GM12801 (cell line): ENCODE data around the gene MAPK8.

ENCODE experiments used
- TF ChIP-seq, protein P1 (sequence below): IDR thresholded peaks from one replicate; pipeline ENCODE4 v1.5.1; 2011; ENCODE audit warnings: control low read depth; ENCODE audit not compliant: insufficient read length; ENCODE audit errors: extremely low read depth

MAPK8 gene

GRCh38 chr10:48440771-48441170, 134.3 kb downstream of the MAPK8 start:
- TF ChIP-seq, protein P1, sequence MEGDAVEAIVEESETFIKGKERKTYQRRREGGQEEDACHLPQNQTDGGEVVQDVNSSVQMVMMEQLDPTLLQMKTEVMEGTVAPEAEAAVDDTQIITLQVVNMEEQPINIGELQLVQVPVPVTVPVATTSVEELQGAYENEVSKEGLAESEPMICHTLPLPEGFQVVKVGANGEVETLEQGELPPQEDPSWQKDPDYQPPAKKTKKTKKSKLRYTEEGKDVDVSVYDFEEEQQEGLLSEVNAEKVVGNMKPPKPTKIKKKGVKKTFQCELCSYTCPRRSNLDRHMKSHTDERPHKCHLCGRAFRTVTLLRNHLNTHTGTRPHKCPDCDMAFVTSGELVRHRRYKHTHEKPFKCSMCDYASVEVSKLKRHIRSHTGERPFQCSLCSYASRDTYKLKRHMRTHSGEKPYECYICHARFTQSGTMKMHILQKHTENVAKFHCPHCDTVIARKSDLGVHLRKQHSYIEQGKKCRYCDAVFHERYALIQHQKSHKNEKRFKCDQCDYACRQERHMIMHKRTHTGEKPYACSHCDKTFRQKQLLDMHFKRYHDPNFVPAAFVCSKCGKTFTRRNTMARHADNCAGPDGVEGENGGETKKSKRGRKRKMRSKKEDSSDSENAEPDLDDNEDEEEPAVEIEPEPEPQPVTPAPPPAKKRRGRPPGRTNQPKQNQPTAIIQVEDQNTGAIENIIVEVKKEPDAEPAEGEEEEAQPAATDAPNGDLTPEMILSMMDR, result no peak

GRCh38 chr10:48442090-48442808, 135.8 kb downstream of the MAPK8 start:
- TF ChIP-seq, protein P1, result no peak

- TF ChIP-seq, protein P1, result no peak
Observed at GRCh38 chr10:48442809-48443177, 136.3 kb downstream of the MAPK8 start.

- TF ChIP-seq, protein P1, result no peak
Observed at GRCh38 chr10:48444266-48444665, 137.8 kb downstream of the MAPK8 start.

- TF ChIP-seq, protein P1, result no peak
Observed at GRCh38 chr10:48444861-48445841, 138.7 kb downstream of the MAPK8 start.

DNA sequence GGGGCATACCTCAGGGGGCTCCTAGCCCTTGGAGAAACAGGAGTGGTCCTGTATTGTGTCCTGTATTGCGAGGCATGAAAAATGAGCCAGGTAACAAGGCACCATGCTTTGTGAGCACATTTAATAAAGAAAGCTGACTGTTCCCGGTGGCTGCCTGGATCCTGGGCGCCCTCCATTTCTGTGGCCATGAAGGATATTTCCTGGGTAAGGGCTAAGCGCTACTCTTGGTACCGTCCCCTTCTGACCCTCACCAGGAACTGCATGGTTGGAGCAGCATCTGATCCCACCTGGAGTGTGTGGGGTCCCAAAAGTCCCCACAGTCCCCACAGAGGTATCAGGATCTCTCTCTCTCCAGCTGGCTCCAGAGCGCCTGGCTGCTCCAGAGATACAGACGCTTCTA, 139.5 kb downstream of the MAPK8 start:
- TF ChIP-seq, protein P1, result no peak

- TF ChIP-seq, protein P1, result no peak
Observed at GRCh38 chr10:48446785-48447184, 140.3 kb downstream of the MAPK8 start.
